GM19467 (cell line): ENCODE measurements around the gene NUTM2F.
A peak's percentile ranks its signal among the peaks of the same experiment; 100 is the strongest.
"Not testable (repeated sequence)": the region's sequence is repeated elsewhere in the genome, so short reads cannot be mapped to it uniquely, and the experiment has no call there.

Experiments
- ATAC-seq: cut with Tn5 transposase; IDR thresholded peaks from one replicate; pipeline ENCODE4 v1.9.1; 2021; ENCODE audit warnings: mild to moderate bottlenecking, moderate library complexity; ENCODE audit not compliant: unreplicated experiment

Gene NUTM2F

DNA sequence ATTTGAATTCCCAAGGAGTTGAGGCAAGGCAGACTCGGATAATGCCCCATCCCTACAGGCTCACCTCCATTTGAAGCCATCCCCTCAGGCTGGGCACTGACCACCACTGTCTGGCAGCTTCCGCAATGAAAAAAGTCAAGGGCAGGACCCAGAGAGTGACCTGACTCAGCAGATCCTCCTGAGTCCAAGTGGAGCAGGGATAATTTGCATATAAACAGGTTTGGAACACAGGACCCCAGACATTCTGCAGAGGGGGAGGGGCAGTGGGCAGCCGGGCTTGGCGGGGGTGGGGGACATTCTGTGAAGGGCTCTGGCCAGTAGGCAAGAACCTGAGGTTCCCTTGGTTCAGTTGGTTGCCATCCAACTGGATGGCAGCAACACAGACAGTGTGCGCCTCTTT lies at the start of gene NUTM2F:
Gene NUTM2F, minus strand, starts transcription at position 101 of the 400 bp plus-strand sequence. Its CDS starts 21 bp downstream, at position 80.
- not testable (repeated sequence) for ATAC-seq

- peak; percentile 58 for ATAC-seq
These were observed 46.8 kb upstream of the NUTM2F start for GRCh38 chr9:94375197-94375596.

- ATAC-seq = peak; percentile 85
These were observed 46.0 kb upstream of the NUTM2F start for GRCh38 chr9:94374176-94375056.

DNA sequence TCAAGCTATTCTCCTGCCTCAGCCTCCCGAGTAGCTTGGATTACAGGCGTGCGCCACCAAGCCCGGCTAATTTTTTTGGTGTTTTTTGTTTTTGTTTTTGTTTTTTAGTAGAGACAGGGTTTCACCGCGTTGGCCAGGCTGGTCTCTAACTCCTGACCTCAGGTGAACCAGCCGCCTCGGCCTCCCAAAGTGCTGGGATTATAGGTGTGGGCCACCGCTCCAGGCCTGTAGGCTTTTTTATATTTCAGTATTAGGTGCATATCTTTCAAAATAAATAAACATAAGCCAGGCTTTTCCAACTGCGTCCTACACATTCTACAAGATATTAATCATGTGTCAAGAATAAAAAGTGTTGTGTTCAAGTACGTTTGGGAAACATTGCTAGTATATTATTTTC lies 45.3 kb upstream of the NUTM2F start:
- ATAC-seq = not testable (repeated sequence)

DNA sequence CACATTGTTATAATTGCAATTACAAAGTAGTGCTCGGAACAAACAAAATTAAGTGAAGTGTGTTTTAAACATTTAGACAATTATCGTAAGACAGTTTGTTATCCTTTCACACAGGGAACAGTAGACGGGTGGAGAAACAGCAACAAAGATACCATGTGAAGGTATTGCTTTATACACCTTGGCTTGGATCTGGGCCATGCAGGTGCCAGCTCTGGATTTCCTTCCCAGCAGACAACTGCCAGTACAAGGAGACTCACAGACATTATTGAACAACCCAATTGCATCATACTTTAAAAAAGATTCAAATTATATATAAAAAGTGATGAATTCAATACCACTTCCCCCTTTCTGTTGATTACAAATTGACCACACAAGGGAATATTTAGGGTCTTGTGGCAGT lies 41.8 kb upstream of the NUTM2F start:
- ATAC-seq = not testable (repeated sequence)

DNA sequence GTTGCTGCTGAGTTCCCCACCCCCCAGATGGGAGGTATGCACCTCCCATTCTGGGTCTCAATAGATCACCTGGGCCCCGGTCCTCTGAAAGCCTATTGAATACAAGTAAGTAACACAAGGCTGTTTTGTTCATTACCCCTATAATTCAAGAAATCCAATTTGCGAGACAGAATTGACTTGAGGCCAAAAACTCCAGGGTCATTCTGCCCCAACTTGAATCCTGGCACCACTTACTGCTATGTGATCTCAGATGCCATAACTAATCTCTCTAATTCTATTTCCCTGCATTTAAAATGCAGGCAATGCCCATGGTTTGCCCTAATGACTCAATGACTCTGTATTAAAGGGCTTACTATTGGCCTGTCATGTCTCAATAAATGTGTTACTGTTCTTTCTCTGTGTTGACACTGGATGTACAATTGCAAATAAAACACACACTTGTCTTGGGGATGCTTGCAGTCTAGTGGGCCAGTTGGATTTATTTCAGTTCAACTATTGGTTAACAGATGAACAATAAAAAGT lies 35.7 kb upstream of the NUTM2F start:
- not testable (repeated sequence) for ATAC-seq

- not testable (repeated sequence) for ATAC-seq
These were observed 28.7 kb upstream of the NUTM2F start for GRCh38 chr9:94357158-94357557.

- ATAC-seq = not testable (repeated sequence)
These were observed 23.7 kb upstream of the NUTM2F start for GRCh38 chr9:94351901-94352723.

DNA sequence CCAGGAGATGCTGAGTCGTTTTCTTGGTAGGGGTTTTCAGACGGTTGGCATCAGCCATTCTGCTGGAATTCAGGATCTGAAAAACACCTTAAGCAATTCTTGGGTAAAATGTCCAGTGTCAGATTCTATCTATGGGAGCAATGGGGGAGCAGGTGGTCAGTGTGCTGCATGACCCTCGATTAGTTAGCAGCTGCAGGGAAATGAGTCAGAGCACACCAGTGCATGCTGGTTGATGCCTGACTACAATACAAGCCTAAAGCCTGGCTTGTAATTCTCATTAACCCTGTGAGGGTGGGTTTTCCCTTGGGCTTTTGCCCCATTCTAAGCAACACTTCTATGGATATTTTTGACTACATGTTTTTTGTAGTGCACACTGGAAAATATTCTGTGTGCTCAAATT lies 20.3 kb upstream of the NUTM2F start:
- not testable (repeated sequence) for ATAC-seq

- ATAC-seq = not testable (repeated sequence)
These were observed 19.0 kb upstream of the NUTM2F start for GRCh38 chr9:94347451-94347850.

DNA sequence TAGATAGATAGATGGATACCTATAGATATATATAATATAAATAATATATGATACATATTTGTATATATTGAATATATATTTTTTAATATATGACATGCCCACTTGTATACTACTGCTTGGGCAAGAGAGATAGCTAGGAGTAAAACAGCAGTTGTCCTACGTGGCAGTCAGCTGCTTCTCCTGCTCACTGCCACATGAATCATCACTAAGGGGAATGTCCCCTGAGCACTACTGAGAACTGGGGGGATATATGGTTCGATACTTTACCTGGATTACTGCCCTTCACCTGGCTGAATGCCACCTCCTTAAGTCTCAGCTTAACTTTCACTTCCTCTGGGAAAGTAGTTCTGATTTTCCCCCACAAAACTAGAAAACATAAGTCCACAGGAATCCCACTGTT lies 13.3 kb upstream of the NUTM2F start:
- not testable (repeated sequence) for ATAC-seq

- not testable (repeated sequence) for ATAC-seq
These were observed 12.3 kb upstream of the NUTM2F start for GRCh38 chr9:94340750-94341149.

GRCh38 chr9:94339657-94340056 lies 11.2 kb upstream of the NUTM2F start:
- ATAC-seq = not testable (repeated sequence)

DNA sequence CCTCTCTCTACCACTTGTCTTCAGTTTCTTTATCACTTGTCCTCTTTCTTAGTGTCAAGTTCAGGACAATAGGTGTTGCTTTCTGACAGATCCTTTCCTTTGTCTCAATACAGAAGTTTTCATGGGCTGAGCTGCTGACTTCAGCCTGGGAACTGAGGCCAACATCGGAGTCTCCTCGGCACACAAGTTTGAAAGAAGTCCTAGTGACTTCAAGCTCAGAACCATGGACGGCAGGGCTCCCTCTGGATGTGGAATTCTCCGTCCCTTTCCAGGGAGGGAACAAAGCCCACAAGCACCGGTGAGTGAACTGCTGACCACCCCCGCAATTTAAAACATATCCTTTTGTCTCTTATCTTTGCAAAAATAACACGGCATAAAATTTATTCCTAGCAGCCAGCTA lies 10.3 kb upstream of the NUTM2F start:
- not testable (repeated sequence) for ATAC-seq

GRCh38 chr9:94336445-94336844 lies 8.0 kb upstream of the NUTM2F start:
- not testable (repeated sequence) for ATAC-seq

- ATAC-seq = not testable (repeated sequence)
These were observed 2.9 kb downstream of the NUTM2F start for GRCh38 chr9:94325583-94325982.

GRCh38 chr9:94323153-94323798 lies 5.2 kb downstream of the NUTM2F start:
- not testable (repeated sequence) for ATAC-seq

GRCh38 chr9:94322342-94322940 lies 6.0 kb downstream of the NUTM2F start:
- ATAC-seq = not testable (repeated sequence)

GRCh38 chr9:94317949-94318657 lies 10.3 kb downstream of the NUTM2F start:
- not testable (repeated sequence) for ATAC-seq

DNA sequence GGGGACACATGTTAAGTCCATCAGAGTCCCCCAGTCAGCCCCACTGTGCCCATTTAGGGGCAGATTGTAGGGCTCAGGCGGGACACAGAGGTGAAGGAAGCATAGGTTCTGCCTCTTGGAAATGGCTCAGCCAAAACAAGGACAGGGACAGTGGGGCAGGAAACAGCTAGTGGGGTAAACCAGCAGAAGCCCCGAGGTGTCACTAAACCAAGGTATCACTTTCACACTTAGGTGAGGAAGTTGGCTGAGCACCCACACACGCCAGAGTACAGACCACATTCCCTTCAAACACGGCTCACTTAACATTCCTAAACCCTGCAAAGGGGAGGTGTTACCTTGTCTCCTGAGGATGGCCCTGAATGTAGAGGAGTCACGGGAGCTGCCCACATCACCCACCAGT lies 12.2 kb downstream of the NUTM2F start:
- peak; percentile 87 for ATAC-seq
